ENCODE results near the gene PDE10A.
"Not testable (repeated sequence)": the region's sequence is repeated elsewhere in the genome, so short reads cannot be mapped to it uniquely, and the experiment has no call there.

Gene PDE10A

DNA sequence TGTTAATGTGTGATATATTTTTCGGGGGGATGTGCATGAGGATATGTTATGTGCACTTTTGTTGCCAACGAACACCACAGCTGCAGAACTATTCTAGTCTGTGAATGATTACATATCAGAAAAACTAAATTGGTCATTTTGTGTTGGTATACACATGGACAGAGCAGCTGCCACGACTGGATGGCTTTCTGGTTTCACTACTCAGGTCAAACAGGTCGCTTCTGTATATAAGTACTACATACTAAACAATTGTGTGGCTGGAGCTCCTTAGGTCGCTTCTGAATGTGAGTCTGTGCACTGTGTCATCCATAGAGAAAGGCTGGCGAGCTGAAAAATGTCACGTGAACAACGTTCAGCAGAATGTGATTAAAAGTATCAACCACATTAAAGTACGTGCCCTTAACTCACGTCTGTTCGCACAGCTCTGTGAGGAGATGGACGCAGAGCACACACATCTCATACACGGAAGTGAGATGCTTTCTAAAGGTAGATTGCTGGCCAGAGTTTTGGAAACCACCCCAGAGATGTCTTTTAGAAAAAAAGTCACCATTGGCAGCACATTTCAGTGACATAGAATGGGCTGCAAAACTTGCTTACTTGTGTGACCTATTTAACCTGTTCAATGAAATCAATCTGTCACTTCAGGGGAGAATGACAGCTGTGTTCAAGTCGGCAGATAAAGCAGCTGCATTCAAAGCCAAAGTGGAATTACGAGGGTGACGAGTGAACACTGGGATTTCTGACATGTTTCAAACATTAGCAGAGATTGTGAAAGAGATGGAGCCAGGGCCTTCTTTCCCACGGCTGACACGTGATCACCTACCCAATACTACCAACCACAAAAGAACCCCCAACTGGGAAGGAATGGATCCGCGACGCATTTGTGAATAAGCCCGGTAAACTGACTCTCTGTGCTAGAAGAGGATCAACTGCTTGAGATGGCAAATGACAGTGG, 176.6 kb downstream of the PDE10A start:
- no peaks in the 10 kb centered on the region for H3K36me3 ChIP-seq (ENCODE audit: control insufficient read depth, insufficient read depth, low read length, severe bottlenecking)
- no peaks in the 10 kb centered on the region for H3K9me3 ChIP-seq (ENCODE audit: control insufficient read depth, low read length)
- H3K4me1 ChIP-seq (ENCODE audit: control insufficient read depth, insufficient read depth, low read length) = peaks cover 5% of the 10 kb centered on the region
- H3K9ac ChIP-seq (ENCODE audit: low read length) = no peak overlapping the region
- no peaks in the 10 kb centered on the region for H3K27me3 ChIP-seq (replicated peaks; ENCODE audit: control insufficient read depth, insufficient read depth, low read length)
- no peak overlapping the region for H3K4me3 ChIP-seq (ENCODE audit: low read length)
- no peak for DNase-seq (ENCODE audit: low read depth)

DNA sequence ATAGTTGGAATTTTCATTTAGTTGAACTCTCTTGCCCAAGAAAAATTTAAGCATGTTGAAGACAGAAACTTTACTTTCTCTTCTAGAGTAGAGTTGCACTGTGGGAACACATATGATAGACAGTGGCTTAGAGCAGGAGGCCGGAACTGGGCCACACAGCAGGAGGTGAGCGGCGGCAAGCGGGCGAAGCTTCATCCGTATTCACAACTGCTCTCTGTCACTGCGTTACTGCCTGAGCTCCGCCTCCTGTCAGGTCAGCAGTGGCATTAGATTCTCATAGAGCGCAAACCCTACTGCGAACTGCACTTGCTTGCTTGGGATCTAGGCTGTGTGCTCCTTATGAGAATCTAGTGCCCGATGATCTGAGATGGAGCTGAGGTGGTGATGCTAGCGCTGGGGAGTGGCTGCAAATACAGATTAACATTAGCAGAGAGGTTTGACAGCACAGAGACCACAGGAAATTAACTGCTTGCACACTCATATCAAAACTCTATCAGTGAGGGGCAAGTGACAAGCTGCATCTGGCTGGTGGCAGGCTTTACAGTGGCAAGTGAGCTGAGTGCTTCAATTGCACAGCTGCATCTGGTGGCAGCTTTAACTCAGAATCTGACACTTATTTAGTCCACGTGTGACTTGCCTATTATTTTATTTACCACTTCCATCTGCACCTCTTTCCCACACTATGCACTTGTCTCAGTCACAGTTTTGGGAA, 178.7 kb downstream of the PDE10A start:
- H3K27me3 ChIP-seq (replicated peaks; ENCODE audit: control insufficient read depth, insufficient read depth, low read length) = no peaks in the 10 kb centered on the region
- H3K4me3 ChIP-seq (ENCODE audit: low read length) = no peak overlapping the region
- H3K9me3 ChIP-seq (ENCODE audit: control insufficient read depth, low read length) = no peaks in the 10 kb centered on the region
- peaks cover 5% of the 10 kb centered on the region for H3K4me1 ChIP-seq (ENCODE audit: control insufficient read depth, insufficient read depth, low read length)
- DNase-seq (ENCODE audit: low read depth) = no peak
- no peaks in the 10 kb centered on the region for H3K36me3 ChIP-seq (ENCODE audit: control insufficient read depth, insufficient read depth, low read length, severe bottlenecking)
- no peak overlapping the region for H3K9ac ChIP-seq (ENCODE audit: low read length)

DNA sequence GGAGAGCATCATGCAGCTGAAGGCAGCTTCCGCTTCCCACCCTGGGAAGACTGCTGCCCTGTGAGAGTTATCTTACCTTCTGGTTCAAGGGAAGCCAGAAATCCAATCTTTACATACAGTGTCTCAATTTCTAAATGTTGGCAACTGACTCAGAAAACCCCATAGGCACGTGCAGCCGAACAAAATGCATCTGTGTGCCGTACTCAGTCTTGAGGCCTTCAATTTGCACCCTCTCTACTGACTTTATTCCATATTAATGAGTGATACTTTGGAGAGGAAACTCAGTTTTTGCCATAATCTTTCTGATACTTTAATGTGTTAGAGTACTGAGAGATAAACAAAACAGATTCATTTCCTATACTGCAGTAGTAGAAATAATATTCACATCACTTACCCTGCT, 181.1 kb downstream of the PDE10A start:
- DNase-seq (ENCODE audit: low read depth) = no peak
- Histone ChIP-seq H3K9me3 (ENCODE audit: control insufficient read depth, low read length) (no peaks in the 10 kb centered on the region), H3K36me3 (ENCODE audit: control insufficient read depth, insufficient read depth, low read length, severe bottlenecking) (no peaks in the 10 kb centered on the region), H3K9ac (ENCODE audit: low read length) (no peak overlapping the region), H3K4me1 (ENCODE audit: control insufficient read depth, insufficient read depth, low read length) (no peaks in the 10 kb centered on the region), H3K4me3 (ENCODE audit: low read length) (no peak overlapping the region), H3K27me3 (replicated peaks; ENCODE audit: control insufficient read depth, insufficient read depth, low read length) (no peaks in the 10 kb centered on the region)

DNA sequence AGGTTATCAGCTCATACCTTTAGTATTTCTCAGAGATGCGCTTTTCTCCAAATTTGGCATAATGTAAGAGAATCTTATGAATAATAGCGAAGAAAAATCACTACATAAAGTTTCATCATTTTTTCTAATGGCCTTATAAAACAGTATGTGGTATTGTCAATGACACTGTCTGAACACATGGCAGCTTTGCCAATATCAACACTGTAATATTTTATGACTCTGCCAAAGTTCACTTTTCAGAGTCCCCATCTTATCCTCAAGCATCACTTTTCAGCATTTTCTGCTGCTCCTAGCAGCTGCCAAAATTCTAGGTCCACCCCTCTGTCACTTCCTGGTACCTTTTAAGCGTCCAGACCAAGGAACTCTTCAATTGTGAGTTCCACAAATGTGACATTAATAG, 182.1 kb downstream of the PDE10A start:
- H3K27me3 ChIP-seq (replicated peaks; ENCODE audit: control insufficient read depth, insufficient read depth, low read length) = no peaks in the 10 kb centered on the region
- H3K4me3 ChIP-seq (ENCODE audit: low read length) = no peak overlapping the region
- no peak for DNase-seq (ENCODE audit: low read depth)
- H3K9ac ChIP-seq (ENCODE audit: low read length) = no peak overlapping the region
- no peaks in the 10 kb centered on the region for H3K36me3 ChIP-seq (ENCODE audit: control insufficient read depth, insufficient read depth, low read length, severe bottlenecking)
- no peaks in the 10 kb centered on the region for H3K4me1 ChIP-seq (ENCODE audit: control insufficient read depth, insufficient read depth, low read length)
- H3K9me3 ChIP-seq (ENCODE audit: control insufficient read depth, low read length) = no peaks in the 10 kb centered on the region

DNA sequence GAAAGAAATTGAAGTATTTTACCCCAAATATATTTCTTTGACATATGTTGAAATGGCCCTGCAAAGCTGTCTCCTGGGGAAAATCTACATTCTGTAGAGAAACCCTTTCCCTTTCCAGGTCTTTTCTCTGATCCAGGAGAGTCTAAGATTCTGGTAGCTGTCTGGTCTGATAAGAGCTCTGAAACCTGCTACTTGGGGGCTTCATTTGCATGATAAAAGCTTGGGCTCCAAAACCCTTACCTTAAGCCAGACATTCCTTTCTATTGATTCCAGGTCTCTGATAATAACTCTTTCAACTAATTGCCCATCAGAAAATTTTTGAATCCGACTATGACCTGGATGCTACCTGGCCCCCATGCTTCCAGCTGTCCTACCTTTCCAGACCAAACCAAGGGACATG, 184.5 kb downstream of the PDE10A start:
- H3K4me1 ChIP-seq (ENCODE audit: control insufficient read depth, insufficient read depth, low read length) = no peaks in the 10 kb centered on the region
- H3K27me3 ChIP-seq (replicated peaks; ENCODE audit: control insufficient read depth, insufficient read depth, low read length) = no peaks in the 10 kb centered on the region
- no peak for DNase-seq (ENCODE audit: low read depth)
- no peaks in the 10 kb centered on the region for H3K36me3 ChIP-seq (ENCODE audit: control insufficient read depth, insufficient read depth, low read length, severe bottlenecking)
- H3K4me3 ChIP-seq (ENCODE audit: low read length) = no peak overlapping the region
- H3K9me3 ChIP-seq (ENCODE audit: control insufficient read depth, low read length) = no peaks in the 10 kb centered on the region
- H3K9ac ChIP-seq (ENCODE audit: low read length) = no peak overlapping the region

- H3K4me1 ChIP-seq (ENCODE audit: control insufficient read depth, insufficient read depth, low read length) = no peaks in the 10 kb centered on the region
- H3K9me3 ChIP-seq (ENCODE audit: control insufficient read depth, low read length) = peaks cover 5% of the 10 kb centered on the region
- H3K27me3 ChIP-seq (replicated peaks; ENCODE audit: control insufficient read depth, insufficient read depth, low read length) = no peaks in the 10 kb centered on the region
- H3K4me3 ChIP-seq (ENCODE audit: low read length) = no peak overlapping the region
- no peak overlapping the region for H3K9ac ChIP-seq (ENCODE audit: low read length)
- H3K36me3 ChIP-seq (ENCODE audit: control insufficient read depth, insufficient read depth, low read length, severe bottlenecking) = no peaks in the 10 kb centered on the region
- DNase-seq (ENCODE audit: low read depth) = no peak
Measured at GRCh38 chr6:165469483-165469882, 193.6 kb downstream of the PDE10A start.

GRCh38 chr6:165468340-165469235, 194.5 kb downstream of the PDE10A start:
- no peak for DNase-seq (ENCODE audit: low read depth)
- no peaks in the 10 kb centered on the region for H3K27me3 ChIP-seq (replicated peaks; ENCODE audit: control insufficient read depth, insufficient read depth, low read length)
- no peak overlapping the region for H3K4me3 ChIP-seq (ENCODE audit: low read length)
- H3K4me1 ChIP-seq (ENCODE audit: control insufficient read depth, insufficient read depth, low read length) = no peaks in the 10 kb centered on the region
- no peaks in the 10 kb centered on the region for H3K36me3 ChIP-seq (ENCODE audit: control insufficient read depth, insufficient read depth, low read length, severe bottlenecking)
- H3K9ac ChIP-seq (ENCODE audit: low read length) = no peak overlapping the region
- peaks cover 5% of the 10 kb centered on the region for H3K9me3 ChIP-seq (ENCODE audit: control insufficient read depth, low read length)

DNA sequence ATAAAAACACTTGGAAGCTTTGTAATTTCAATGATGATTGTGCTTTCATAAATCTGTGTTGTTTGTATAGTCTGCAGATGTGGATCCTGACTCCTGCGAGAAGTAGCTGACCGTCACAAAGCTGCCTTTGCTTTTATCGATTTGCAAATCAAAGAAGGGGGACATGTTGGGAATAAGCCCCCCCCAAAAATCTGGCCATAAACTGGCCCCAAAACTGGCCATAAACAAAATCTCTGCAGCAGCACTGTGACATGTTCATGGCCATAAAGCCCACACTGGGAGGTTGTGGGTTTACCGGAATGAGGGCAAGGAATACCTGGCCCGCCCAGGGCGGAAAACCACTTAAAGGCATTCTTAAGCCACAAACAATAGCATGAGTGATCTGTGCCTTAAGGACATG, 199.5 kb downstream of the PDE10A start:
- H3K9me3 ChIP-seq (ENCODE audit: control insufficient read depth, low read length); H3K4me1 ChIP-seq (ENCODE audit: control insufficient read depth, insufficient read depth, low read length); DNase-seq (ENCODE audit: low read depth); H3K4me3 ChIP-seq (ENCODE audit: low read length); H3K36me3 ChIP-seq (ENCODE audit: control insufficient read depth, insufficient read depth, low read length, severe bottlenecking); H3K27me3 ChIP-seq (replicated peaks; ENCODE audit: control insufficient read depth, insufficient read depth, low read length); H3K9ac ChIP-seq (ENCODE audit: low read length): not testable (repeated sequence)

DNA sequence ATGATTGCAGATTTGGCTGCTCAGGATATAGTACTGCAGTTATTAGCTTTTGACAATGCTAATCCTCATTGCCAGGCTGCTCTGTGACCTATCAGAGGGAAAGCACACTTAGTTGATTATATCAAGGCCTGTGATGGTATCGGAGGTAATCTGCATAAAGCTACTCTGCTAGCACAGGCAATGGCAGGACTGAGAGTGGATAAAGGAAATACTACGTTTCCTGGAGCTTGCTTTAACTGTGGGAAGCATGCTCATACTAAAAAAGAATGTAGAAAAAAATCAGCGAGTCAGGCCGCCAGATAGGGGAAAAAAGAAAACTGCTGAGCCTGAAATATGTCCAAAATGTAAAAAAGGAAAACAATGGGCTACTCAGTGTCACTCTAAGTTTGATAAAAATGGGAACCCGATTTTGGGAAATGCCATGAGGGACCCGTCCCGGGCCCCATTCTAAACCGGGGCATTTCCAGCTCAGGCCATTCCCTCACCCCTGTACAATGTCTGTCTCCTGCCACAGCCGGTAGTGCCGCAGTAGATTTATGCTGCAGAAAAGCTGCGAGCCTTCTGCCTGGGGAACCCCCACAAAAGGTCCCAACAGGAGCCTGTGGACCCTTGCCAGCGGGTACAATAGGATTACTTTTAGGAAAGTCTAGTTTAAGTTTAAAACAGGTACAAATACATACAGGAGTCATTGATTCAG, 203.3 kb downstream of the PDE10A start:
- not testable (repeated sequence) for DNase-seq (ENCODE audit: low read depth); H3K4me3 ChIP-seq (ENCODE audit: low read length)

DNA sequence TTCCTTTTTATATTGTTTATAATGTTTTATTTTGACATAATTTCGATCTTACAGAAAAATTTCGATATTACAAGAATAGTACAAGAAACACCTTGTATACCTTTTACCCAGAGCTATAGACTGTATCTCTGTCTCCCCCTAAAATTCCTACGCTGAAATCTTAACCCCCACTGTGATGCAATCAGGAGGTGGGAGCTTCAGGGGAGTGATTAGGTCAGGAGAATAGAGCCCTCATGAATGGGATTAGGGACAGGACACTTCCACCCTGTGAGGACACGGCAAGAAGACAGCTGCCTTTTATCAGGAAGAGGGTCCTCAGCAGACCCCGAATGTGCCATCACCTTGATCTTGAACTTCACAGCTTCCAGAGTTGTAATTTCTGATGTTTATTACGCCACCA, 204.9 kb downstream of the PDE10A start:
- Histone ChIP-seq H3K36me3 (ENCODE audit: control insufficient read depth, insufficient read depth, low read length, severe bottlenecking) (no peaks in the 10 kb centered on the region), H3K27me3 (replicated peaks; ENCODE audit: control insufficient read depth, insufficient read depth, low read length) (no peaks in the 10 kb centered on the region), H3K9ac (ENCODE audit: low read length) (no peak overlapping the region), H3K4me1 (ENCODE audit: control insufficient read depth, insufficient read depth, low read length) (no peaks in the 10 kb centered on the region), H3K9me3 (ENCODE audit: control insufficient read depth, low read length) (no peaks in the 10 kb centered on the region), H3K4me3 (ENCODE audit: low read length) (no peak overlapping the region)
- no peak for DNase-seq (ENCODE audit: low read depth)

More for the DNA sequence above, 203.3 kb downstream of the PDE10A start:
- H3K9me3 ChIP-seq (ENCODE audit: control insufficient read depth, low read length); H3K36me3 ChIP-seq (ENCODE audit: control insufficient read depth, insufficient read depth, low read length, severe bottlenecking); H3K27me3 ChIP-seq (replicated peaks; ENCODE audit: control insufficient read depth, insufficient read depth, low read length); H3K9ac ChIP-seq (ENCODE audit: low read length); H3K4me1 ChIP-seq (ENCODE audit: control insufficient read depth, insufficient read depth, low read length): not testable (repeated sequence)

Measured in adipocyte (in vitro differentiated cells).